ENCODE measurements around the gene PTPRK. TPM values are rescaled to one million over a fixed set of nuclear protein-coding genes. Genes with fewer than 3 reads are reported as not detected.

PTPRK gene
- total RNA-seq, 1 donor from 2014 or later: 18.4 TPM

- no peaks in the 10 kb centered on the region for H3K4me1 ChIP-seq
- intact Hi-C loops (cut with micrococcal nuclease): no loop called here
- no peak for DNase-seq
- H3K4me3 ChIP-seq: no peak overlapping the region
- no peak for TF ChIP-seq CTCF (IDR thresholded peaks at IDR 0.05; ENCODE audit: borderline replicate concordance)
- no peaks in the 10 kb centered on the region for H3K36me3 ChIP-seq
- H3K9me3 ChIP-seq (replicated peaks): peaks cover 16% of the 10 kb centered on the region
- peaks cover 1% of the 10 kb centered on the region for H3K27me3 ChIP-seq (ENCODE audit: low read depth)
- H3K27ac ChIP-seq (replicated peaks): no peak overlapping the region
Measured at GRCh38 chr6:127921982-127922381, 598.4 kb downstream of the PTPRK start.

GRCh38 chr6:127920804-127921203, 599.6 kb downstream of the PTPRK start:
- no peak for DNase-seq
- no peak for TF ChIP-seq CTCF (IDR thresholded peaks at IDR 0.05; ENCODE audit: borderline replicate concordance)
- intact Hi-C loops (cut with micrococcal nuclease): no loop called here

More at GRCh38 chr6:127920804-127921203, 599.6 kb downstream of the PTPRK start:
- Histone ChIP-seq H3K27ac (replicated peaks) (no peak overlapping the region), H3K36me3 (no peaks in the 10 kb centered on the region), H3K9me3 (replicated peaks) (peaks cover 5% of the 10 kb centered on the region), H3K4me1 (no peaks in the 10 kb centered on the region), H3K4me3 (no peak overlapping the region), H3K27me3 (ENCODE audit: low read depth) (peaks cover 6% of the 10 kb centered on the region)

Data from left ventricle myocardium inferior (tissue), 1 donor.